ENCODE data around the gene AOAH.

DNA sequence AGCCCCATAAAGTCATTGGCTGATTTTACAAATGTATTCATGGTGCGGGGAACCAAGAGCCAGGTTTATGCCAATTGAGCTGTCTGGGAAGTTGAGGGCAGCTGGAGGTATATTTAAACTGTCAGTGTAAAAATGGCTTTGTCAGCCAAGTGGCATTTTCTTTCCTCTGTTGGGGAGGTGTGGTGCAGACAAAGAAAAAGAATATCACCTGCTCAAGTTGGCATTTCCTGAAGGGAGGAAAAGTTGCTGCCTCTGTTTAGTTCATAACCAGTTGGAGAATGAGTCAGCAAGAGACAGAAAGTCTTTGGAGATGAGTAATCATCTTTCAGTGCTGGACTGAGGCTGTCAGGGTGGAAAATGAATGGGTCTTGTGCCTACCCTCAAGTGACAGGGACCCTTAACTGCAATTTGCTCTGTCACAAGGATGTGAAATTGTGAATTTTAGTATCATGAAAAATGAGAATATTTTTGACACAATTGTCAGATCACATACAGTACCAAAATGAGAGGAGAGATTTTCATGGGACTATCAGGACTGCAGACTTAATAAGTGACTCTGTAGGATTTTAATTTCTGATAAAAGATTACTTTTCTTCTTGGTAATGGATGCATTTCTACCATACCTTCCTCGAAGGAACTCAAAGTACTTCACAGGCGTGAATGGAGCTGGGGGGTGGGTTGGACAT lies 197.3 kb downstream of the AOAH start:
- TF ChIP-seq, protein P1, sequence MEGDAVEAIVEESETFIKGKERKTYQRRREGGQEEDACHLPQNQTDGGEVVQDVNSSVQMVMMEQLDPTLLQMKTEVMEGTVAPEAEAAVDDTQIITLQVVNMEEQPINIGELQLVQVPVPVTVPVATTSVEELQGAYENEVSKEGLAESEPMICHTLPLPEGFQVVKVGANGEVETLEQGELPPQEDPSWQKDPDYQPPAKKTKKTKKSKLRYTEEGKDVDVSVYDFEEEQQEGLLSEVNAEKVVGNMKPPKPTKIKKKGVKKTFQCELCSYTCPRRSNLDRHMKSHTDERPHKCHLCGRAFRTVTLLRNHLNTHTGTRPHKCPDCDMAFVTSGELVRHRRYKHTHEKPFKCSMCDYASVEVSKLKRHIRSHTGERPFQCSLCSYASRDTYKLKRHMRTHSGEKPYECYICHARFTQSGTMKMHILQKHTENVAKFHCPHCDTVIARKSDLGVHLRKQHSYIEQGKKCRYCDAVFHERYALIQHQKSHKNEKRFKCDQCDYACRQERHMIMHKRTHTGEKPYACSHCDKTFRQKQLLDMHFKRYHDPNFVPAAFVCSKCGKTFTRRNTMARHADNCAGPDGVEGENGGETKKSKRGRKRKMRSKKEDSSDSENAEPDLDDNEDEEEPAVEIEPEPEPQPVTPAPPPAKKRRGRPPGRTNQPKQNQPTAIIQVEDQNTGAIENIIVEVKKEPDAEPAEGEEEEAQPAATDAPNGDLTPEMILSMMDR (IDR thresholded peaks at IDR 0.05): no peak
- no peak for TF ChIP-seq POLR2A (IDR thresholded peaks at IDR 0.05)
